Peyer's patch (tissue), 4 donors: ENCODE measurements around the gene HOMER1. TPM values are rescaled to one million over a fixed set of nuclear protein-coding genes. Genes with fewer than 3 reads are reported as not detected.
A peak's percentile ranks its signal among the peaks of the same experiment; 100 is the strongest.

ENCODE experiments used
- DNase-seq, 3 donors: peaks; one replicate each; pipeline ENCODE4 v3.0.0-alpha.2; 2017 to 2019
- H3K27ac ChIP-seq, 4 donors: fragments of 200-600 bp; sonication (generic); one replicate each; pipeline ENCODE4 v1.5.1; 2016 to 2019
- H3K27me3 ChIP-seq, 2 donors: fragments of 200-600 bp; sonication (generic); one replicate each; pipeline ENCODE4 v1.5.1; 2019
- H3K36me3 ChIP-seq, 3 donors: fragments of 200-600 bp; sonication (generic); one replicate each; pipeline ENCODE4 v1.5.1; 2016 to 2019
- H3K4me1 ChIP-seq, 4 donors: fragments of 200-600 bp; sonication (generic); one replicate each; pipeline ENCODE4 v1.5.1; 2016 to 2019
- H3K4me3 ChIP-seq, 4 donors: fragments of 200-600 bp; sonication (generic); 1 replicate in 3 of 4; 2 replicates in 1 of 4; pipeline ENCODE4 v1.5.1; 2016 to 2019; ENCODE audit warnings: mild to moderate bottlenecking in 1 of 4
- H3K9me3 ChIP-seq, 4 donors: fragments of 200-600 bp; sonication (generic); one replicate each; pipeline ENCODE4 v1.5.1; 2016 to 2019; ENCODE audit warnings: mild to moderate bottlenecking in 1 of 4
- CTCF ChIP-seq, 6 experiments: fragments of 450-650 bp in 4 of 6; fragments of 200-600 bp in 2 of 6; sonication (generic) in 1 of 6; IDR thresholded peaks; one replicate each; pipeline ENCODE4 v1.5.1; 2017 to 2019; ENCODE audit warnings: antibody characterized with exemption in 6 of 6, mild to moderate bottlenecking in 3 of 6, moderate library complexity in 1 of 6
- POLR2A ChIP-seq, 2 donors: fragments of 450-650 bp; IDR thresholded peaks; one replicate each; pipeline ENCODE4 v1.5.1; 2017; ENCODE audit warnings: antibody characterized with exemption in 2 of 2, mild to moderate bottlenecking in 2 of 2, moderate library complexity in 2 of 2
- total RNA-seq, 4 donors: library from RNA; depleted of rRNA; stranded (reverse); fragments of >200 nt; gene quantifications; one replicate each; pipeline ENCODE4 v1.1.0, GENCODE V29; 2016

HOMER1 gene
- total RNA-seq, 4 donors from 2014 or later, result 1.0 to 23.1 (median 1.6) TPM

- Histone ChIP-seq H3K27me3 (no peaks in the 10 kb centered on the region), H3K27ac (peak overlapping the region in 1 of 4 donors; percentile 4), H3K4me3 (no peak overlapping the region), H3K36me3 (no peaks in the 10 kb centered on the region), H3K4me1 (no peaks in the 10 kb centered on the region), H3K9me3 (no peaks in the 10 kb centered on the region)
- no peak for DNase-seq
- TF ChIP-seq POLR2A (IDR thresholded peaks at IDR 0.05) (no peak), CTCF (IDR thresholded peaks at IDR 0.05) (no peak)
Measured at GRCh38 chr5:79416499-79416898, 97.4 kb downstream of the HOMER1 start.

- Histone ChIP-seq H3K4me1 (no peaks in the 10 kb centered on the region), H3K27me3 (no peaks in the 10 kb centered on the region), H3K4me3 (no peak overlapping the region), H3K9me3 (no peaks in the 10 kb centered on the region), H3K27ac (no peak overlapping the region), H3K36me3 (no peaks in the 10 kb centered on the region)
- DNase-seq, result no peak
- TF ChIP-seq POLR2A (IDR thresholded peaks at IDR 0.05) (no peak), CTCF (IDR thresholded peaks at IDR 0.05) (no peak)
Measured at GRCh38 chr5:79413112-79413511, 100.8 kb downstream of the HOMER1 start.

GRCh38 chr5:79408028-79408427 lies 105.9 kb downstream of the HOMER1 start:
- Histone ChIP-seq H3K4me3 (no peak overlapping the region), H3K36me3 (no peaks in the 10 kb centered on the region), H3K27ac (no peak overlapping the region), H3K27me3 (no peaks in the 10 kb centered on the region), H3K4me1 (no peaks in the 10 kb centered on the region), H3K9me3 (no peaks in the 10 kb centered on the region)
- no peak for DNase-seq
- TF ChIP-seq CTCF (IDR thresholded peaks at IDR 0.05) (no peak), POLR2A (IDR thresholded peaks at IDR 0.05) (no peak)

- no peak for DNase-seq
- H3K4me1 ChIP-seq, result no peaks in the 10 kb centered on the region
- TF ChIP-seq CTCF (IDR thresholded peaks at IDR 0.05) (no peak), POLR2A (IDR thresholded peaks at IDR 0.05) (no peak)
Measured at GRCh38 chr5:79407591-79407990, 106.3 kb downstream of the HOMER1 start.

GRCh38 chr5:79401216-79401615 lies 112.7 kb downstream of the HOMER1 start:
- no peaks in the 10 kb centered on the region for H3K4me1 ChIP-seq
- no peak for DNase-seq
- TF ChIP-seq CTCF (IDR thresholded peaks at IDR 0.05) (no peak), POLR2A (IDR thresholded peaks at IDR 0.05) (no peak)

More at GRCh38 chr5:79407591-79407990, 106.3 kb downstream of the HOMER1 start:
- H3K36me3 ChIP-seq, result no peaks in the 10 kb centered on the region
- H3K27me3 ChIP-seq, result no peaks in the 10 kb centered on the region
- H3K9me3 ChIP-seq, result no peaks in the 10 kb centered on the region
- H3K4me3 ChIP-seq, result no peak overlapping the region
- H3K27ac ChIP-seq, result no peak overlapping the region

GRCh38 chr5:79399046-79399445 lies 114.9 kb downstream of the HOMER1 start:
- TF ChIP-seq POLR2A (IDR thresholded peaks at IDR 0.05) (no peak), CTCF (IDR thresholded peaks at IDR 0.05) (no peak)
- Histone ChIP-seq H3K36me3 (no peaks in the 10 kb centered on the region), H3K27ac (no peak overlapping the region), H3K9me3 (no peaks in the 10 kb centered on the region), H3K27me3 (no peaks in the 10 kb centered on the region), H3K4me1 (no peaks in the 10 kb centered on the region), H3K4me3 (no peak overlapping the region)
- no peak for DNase-seq

More at GRCh38 chr5:79401216-79401615, 112.7 kb downstream of the HOMER1 start:
- no peaks in the 10 kb centered on the region for H3K9me3 ChIP-seq
- H3K36me3 ChIP-seq, result no peaks in the 10 kb centered on the region
- H3K4me3 ChIP-seq, result no peak overlapping the region
- H3K27ac ChIP-seq, result no peak overlapping the region
- no peaks in the 10 kb centered on the region for H3K27me3 ChIP-seq
